SK-N-SH (cell line): ENCODE results near the gene PAPOLG.

Source experiments
- JUND ChIP-seq: IDR thresholded peaks from 2 replicates; pipeline ENCODE4 v1.4.0; 2012
- NRF1 ChIP-seq: IDR thresholded peaks from 2 replicates; pipeline ENCODE4 v1.6.1; 2012; ENCODE audit warnings: low read depth, mild to moderate bottlenecking, low read length
- POLR2AphosphoS5 ChIP-seq: IDR thresholded peaks from 2 replicates; pipeline ENCODE4 v1.6.1; 2012; ENCODE audit warnings: low read depth, low read length
- TF ChIP-seq, protein P1 (sequence below): fragments of 200-600 bp; sonication (generic); IDR thresholded peaks from 2 replicates; pipeline ENCODE4 v1.6.1; 2017; ENCODE audit warnings: antibody characterized with exemption, mild to moderate bottlenecking, moderate library complexity

DNA sequence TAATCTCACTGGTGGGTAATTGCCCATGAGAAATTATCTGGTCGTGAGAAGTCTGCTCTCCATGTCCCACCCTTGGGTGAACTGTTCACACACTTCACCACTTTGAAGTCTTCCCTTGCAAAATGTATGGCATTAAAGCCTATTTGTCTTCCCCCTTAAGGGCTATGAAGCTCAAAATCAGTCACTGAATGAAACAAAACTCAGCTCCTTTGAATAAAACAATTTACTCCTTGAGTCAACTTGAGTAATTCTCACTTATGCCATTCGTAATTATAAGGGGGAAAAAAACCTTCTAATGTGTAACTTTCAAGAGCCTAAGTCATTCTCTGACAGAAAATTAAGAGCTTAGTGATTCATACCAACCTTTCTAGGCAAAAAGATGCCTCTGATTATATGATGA, 76.6 kb downstream of the PAPOLG start:
- TF ChIP-seq, protein P1, sequence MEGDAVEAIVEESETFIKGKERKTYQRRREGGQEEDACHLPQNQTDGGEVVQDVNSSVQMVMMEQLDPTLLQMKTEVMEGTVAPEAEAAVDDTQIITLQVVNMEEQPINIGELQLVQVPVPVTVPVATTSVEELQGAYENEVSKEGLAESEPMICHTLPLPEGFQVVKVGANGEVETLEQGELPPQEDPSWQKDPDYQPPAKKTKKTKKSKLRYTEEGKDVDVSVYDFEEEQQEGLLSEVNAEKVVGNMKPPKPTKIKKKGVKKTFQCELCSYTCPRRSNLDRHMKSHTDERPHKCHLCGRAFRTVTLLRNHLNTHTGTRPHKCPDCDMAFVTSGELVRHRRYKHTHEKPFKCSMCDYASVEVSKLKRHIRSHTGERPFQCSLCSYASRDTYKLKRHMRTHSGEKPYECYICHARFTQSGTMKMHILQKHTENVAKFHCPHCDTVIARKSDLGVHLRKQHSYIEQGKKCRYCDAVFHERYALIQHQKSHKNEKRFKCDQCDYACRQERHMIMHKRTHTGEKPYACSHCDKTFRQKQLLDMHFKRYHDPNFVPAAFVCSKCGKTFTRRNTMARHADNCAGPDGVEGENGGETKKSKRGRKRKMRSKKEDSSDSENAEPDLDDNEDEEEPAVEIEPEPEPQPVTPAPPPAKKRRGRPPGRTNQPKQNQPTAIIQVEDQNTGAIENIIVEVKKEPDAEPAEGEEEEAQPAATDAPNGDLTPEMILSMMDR, result no peak
- no peak for TF ChIP-seq NRF1
- TF ChIP-seq POLR2AphosphoS5, result no peak
- TF ChIP-seq JUND, result no peak
